Measurements from ENCODE around the gene EXTL1. TPM values are rescaled to one million over a fixed set of nuclear protein-coding genes. Genes with fewer than 3 reads are reported as not detected.

The EXTL1 gene
- polyA plus RNA-seq, 1 donor (not counting 4 experiments of a cell fraction or from before 2014, with no cell fraction given), result 0.13 TPM

GRCh38 chr1:26070963-26071342, 49.4 kb downstream of the EXTL1 start:
- DNase-seq (ENCODE audit: low read depth, low spot score) (no peak), FAIRE-seq (no peak)
- no peak for TF ChIP-seq EZH2 (IDR thresholded peaks at IDR 0.05; ENCODE audit: low read length)
- TF ChIP-seq CTCF (optimal IDR thresholded peaks at IDR 0.05 in 1 of 3, IDR thresholded peaks at IDR 0.05 in 1 of 3, conservative IDR thresholded peaks at IDR 0.05 in 1 of 3; ENCODE audit: extremely low read depth in 1 of 3, insufficient read depth in 2 of 3, low read length in 3 of 3), result no peak
- Histone ChIP-seq H3K4me1 (ENCODE audit: control insufficient read depth, extremely low read depth, insufficient read depth, low read length) (peaks cover 4% of the 10 kb centered on the region), H3K9me3 (ENCODE audit: control insufficient read depth, low read depth, low read length) (no peaks in the 10 kb centered on the region), H3K9me1 (ENCODE audit: control insufficient read depth, extremely low read depth, insufficient read depth, low read length) (no peaks in the 10 kb centered on the region), H3K9ac (ENCODE audit: control insufficient read depth, extremely low read depth, insufficient read depth, low read length) (no peak overlapping the region), H3K27me3 (ENCODE audit: control insufficient read depth, extremely low read depth, insufficient read depth, low read length) (no peaks in the 10 kb centered on the region), H3K27ac (ENCODE audit: control insufficient read depth, insufficient read depth, low read length) (no peak overlapping the region), H3K79me2 (ENCODE audit: control insufficient read depth, insufficient read depth, low read length) (no peaks in the 10 kb centered on the region), H4K20me1 (ENCODE audit: control insufficient read depth, extremely low read depth, insufficient read depth, low read length) (no peaks in the 10 kb centered on the region), H2AFZ (ENCODE audit: control insufficient read depth, low read length) (no peak overlapping the region), H3K4me3 (ENCODE audit: control insufficient read depth in 2 of 3, extremely low read depth in 1 of 3, insufficient read depth in 2 of 3, low read depth in 1 of 3, low read length in 3 of 3) (no peak overlapping the region), H3K4me2 (ENCODE audit: control insufficient read depth, extremely low read depth, insufficient read depth, low read depth, low read length) (no peak overlapping the region), H3K36me3 (ENCODE audit: control insufficient read depth in 2 of 2, extremely low read depth in 1 of 2, insufficient read depth in 2 of 2, low read length in 2 of 2) (no peaks in the 10 kb centered on the region)
- dilution Hi-C loops (cut with MboI; ENCODE audit: extremely low pct_ligation_motif_present, low sequenced_read_pairs), result no loop called here

GRCh38 chr1:26072305-26072704, 50.7 kb downstream of the EXTL1 start:
- Histone ChIP-seq H3K4me1 (ENCODE audit: control insufficient read depth, extremely low read depth, insufficient read depth, low read length) (peaks cover 4% of the 10 kb centered on the region), H3K9me3 (ENCODE audit: control insufficient read depth, low read depth, low read length) (no peaks in the 10 kb centered on the region), H3K4me2 (ENCODE audit: control insufficient read depth, extremely low read depth, insufficient read depth, low read depth, low read length) (no peak overlapping the region), H3K36me3 (ENCODE audit: control insufficient read depth in 2 of 2, extremely low read depth in 1 of 2, insufficient read depth in 2 of 2, low read length in 2 of 2) (no peaks in the 10 kb centered on the region), H3K27me3 (ENCODE audit: control insufficient read depth, extremely low read depth, insufficient read depth, low read length) (no peaks in the 10 kb centered on the region), H3K79me2 (ENCODE audit: control insufficient read depth, insufficient read depth, low read length) (no peaks in the 10 kb centered on the region), H3K9ac (ENCODE audit: control insufficient read depth, extremely low read depth, insufficient read depth, low read length) (no peak overlapping the region), H4K20me1 (ENCODE audit: control insufficient read depth, extremely low read depth, insufficient read depth, low read length) (no peaks in the 10 kb centered on the region), H3K4me3 (ENCODE audit: control insufficient read depth in 2 of 3, extremely low read depth in 1 of 3, insufficient read depth in 2 of 3, low read depth in 1 of 3, low read length in 3 of 3) (no peak overlapping the region), H3K27ac (ENCODE audit: control insufficient read depth, insufficient read depth, low read length) (no peak overlapping the region), H2AFZ (ENCODE audit: control insufficient read depth, low read length) (no peak overlapping the region), H3K9me1 (ENCODE audit: control insufficient read depth, extremely low read depth, insufficient read depth, low read length) (no peaks in the 10 kb centered on the region)
- TF ChIP-seq CTCF (optimal IDR thresholded peaks at IDR 0.05 in 1 of 3, IDR thresholded peaks at IDR 0.05 in 1 of 3, conservative IDR thresholded peaks at IDR 0.05 in 1 of 3; ENCODE audit: extremely low read depth in 1 of 3, insufficient read depth in 2 of 3, low read length in 3 of 3), result no peak
- no peak for TF ChIP-seq EZH2 (IDR thresholded peaks at IDR 0.05; ENCODE audit: low read length)
- no peak for FAIRE-seq
- no peak for DNase-seq (ENCODE audit: low read depth, low spot score)
- dilution Hi-C loops (cut with MboI; ENCODE audit: extremely low pct_ligation_motif_present, low sequenced_read_pairs), result no loop called here
